Measurements from ENCODE around the gene RNF150. TPM values are rescaled to one million over a fixed set of nuclear protein-coding genes. Genes with fewer than 3 reads are reported as not detected.

Gene RNF150
- total RNA-seq, 1 experiment from 2014 or later = 4.4 TPM

- Mint-ChIP-seq H3K4me3 (no peak overlapping the region), H3K27ac (peak overlapping the region in 1 of 3 experiments; percentile 71; a peak in 1 of 7 replicates), H3K36me3 (ENCODE audit: insufficient read depth in 1 of 3, low read depth in 3 of 3) (no peaks in the 10 kb centered on the region; a peak in 1 of 7 replicates), H3K27me3 (ENCODE audit: low read depth) (no peaks in the 10 kb centered on the region; the same call in 1 of the 2 replicates), H3K9me3 (peaks cover 0 to 3% of the 10 kb centered on the region in 2 experiments; a peak in 1 of 5 replicates), H3K4me1 (peaks cover 8 to 9% of the 10 kb centered on the region in 2 experiments)
- no peak overlapping the region for H2BK5ac ChIP-seq (ENCODE audit: insufficient read length, low read length)
- no peak overlapping the region for H3K23ac ChIP-seq (ENCODE audit: insufficient read length, low read depth, low read length)
- no peak for TF ChIP-seq CTCF (conservative IDR thresholded peaks at IDR 0.05)
- H3K79me2 ChIP-seq (ENCODE audit: insufficient read depth, low read length) = no peaks in the 10 kb centered on the region
- no peaks in the 10 kb centered on the region for H3K79me1 ChIP-seq (ENCODE audit: insufficient read depth, low read depth, low read length, poor library complexity, severe bottlenecking)
- no peak overlapping the region for H2AFZ ChIP-seq (ENCODE audit: low read length)
- no peaks in the 10 kb centered on the region for H3K4me1 ChIP-seq (ENCODE audit: insufficient read depth, low read length)
- H2BK120ac ChIP-seq (ENCODE audit: low read depth, low read length, poor library complexity, severe bottlenecking) = no peak overlapping the region
- H3K9ac ChIP-seq (ENCODE audit: extremely low read depth, insufficient read length, low read length) = no peak overlapping the region
- no peak overlapping the region for H4K8ac ChIP-seq (replicated peaks; ENCODE audit: insufficient read length, low read depth, low read length)
- H2BK15ac ChIP-seq (ENCODE audit: low read depth, low read length) = no peak overlapping the region
- H4K20me1 ChIP-seq (ENCODE audit: control insufficient read depth, insufficient read depth, insufficient read length) = no peaks in the 10 kb centered on the region
- no peak overlapping the region for H3K4me2 ChIP-seq (ENCODE audit: insufficient read depth, insufficient read length, low read length)
- WGBS (ENCODE audit: extremely low coverage, insufficient read length, low lambda C conversion rate) = no CpG with 5 or more reads among the region's 1 CpG
- H2AK5ac ChIP-seq (ENCODE audit: insufficient read length, low read length) = no peak overlapping the region
- H2BK12ac ChIP-seq (ENCODE audit: insufficient read length, low read depth, low read length) = no peak overlapping the region
- H4K5ac ChIP-seq (ENCODE audit: insufficient read length, low read depth, low read length) = no peak overlapping the region
- H3K14ac ChIP-seq (ENCODE audit: insufficient read depth, low read length) = no peak overlapping the region
- no peak overlapping the region for H2BK20ac ChIP-seq (ENCODE audit: low read depth, low read length, poor library complexity, severe bottlenecking)
- no peak overlapping the region for H3K27ac ChIP-seq (ENCODE audit: insufficient read length, low read depth, low read length)
- H4K91ac ChIP-seq (ENCODE audit: insufficient read length, low read depth, low read length) = no peak overlapping the region
- no peak overlapping the region for H3K56ac ChIP-seq (ENCODE audit: insufficient read length, low read depth, low read length)
- H3K4ac ChIP-seq (ENCODE audit: low read depth, low read length) = no peak overlapping the region
- H3K9me3 ChIP-seq (ENCODE audit: control insufficient read depth, low read depth, low read length) = no peaks in the 10 kb centered on the region
- no peak overlapping the region for H3T11ph ChIP-seq (ENCODE audit: low read length)
- DNase-seq = no peak
- no peak overlapping the region for H3K18ac ChIP-seq (ENCODE audit: insufficient read length, low read depth, low read length)
- H3K23me2 ChIP-seq (ENCODE audit: insufficient read length, low read depth, low read length, poor library complexity, severe bottlenecking) = no peaks in the 10 kb centered on the region
- no peaks in the 10 kb centered on the region for H3K27me3 ChIP-seq (ENCODE audit: insufficient read depth, low read length)
Observed at GRCh38 chr4:140874056-140874455, 259.2 kb downstream of the RNF150 start.
